ENCODE measurements around the gene SPEM2.

SPEM2 gene

DNA sequence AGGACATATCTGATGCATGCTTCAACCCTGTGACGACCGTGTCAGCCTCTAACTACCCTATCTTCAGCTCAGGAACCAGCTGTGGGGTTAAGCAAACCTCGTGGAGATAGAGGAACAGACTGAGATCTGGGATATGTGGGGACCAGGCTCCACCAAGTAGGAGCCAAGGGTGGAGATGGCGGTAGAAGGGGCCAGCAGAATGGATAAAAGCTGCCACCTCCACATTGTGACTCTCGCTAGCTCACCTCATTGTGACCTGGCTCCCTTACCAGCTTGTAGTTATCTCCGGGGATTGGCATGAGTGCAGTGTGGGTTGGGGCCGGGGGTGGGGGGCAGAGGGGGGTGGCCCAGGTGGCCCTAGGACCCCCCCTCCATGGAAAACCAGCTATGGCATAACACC, at the start of gene SPEM2:
Gene SPEM2 (plus strand): TSS at position 301 of the 400 bp plus-strand sequence. CDS start 73 bp downstream, at position 374.
- no peak for DNase-seq

DNA sequence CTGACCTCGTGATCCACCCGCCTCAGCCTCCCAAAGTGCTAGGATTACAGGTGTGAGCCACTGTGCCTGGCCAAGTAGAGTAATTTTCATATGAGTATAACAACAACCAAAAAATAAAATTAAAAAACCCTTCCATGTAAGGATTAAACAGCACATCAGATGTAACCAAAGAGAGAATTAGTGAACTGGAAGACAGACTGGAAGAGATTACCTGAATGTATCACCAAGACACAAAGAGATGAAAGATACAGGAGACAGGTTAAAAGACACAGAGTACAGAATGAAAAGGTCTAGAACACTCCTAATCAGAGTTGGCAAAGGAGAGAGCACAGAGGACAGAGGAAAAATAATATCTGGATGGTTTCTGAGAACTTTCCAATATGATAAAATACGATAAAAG, 46.3 kb upstream of the SPEM2 start:
- DNase-seq, result no peak

DNA sequence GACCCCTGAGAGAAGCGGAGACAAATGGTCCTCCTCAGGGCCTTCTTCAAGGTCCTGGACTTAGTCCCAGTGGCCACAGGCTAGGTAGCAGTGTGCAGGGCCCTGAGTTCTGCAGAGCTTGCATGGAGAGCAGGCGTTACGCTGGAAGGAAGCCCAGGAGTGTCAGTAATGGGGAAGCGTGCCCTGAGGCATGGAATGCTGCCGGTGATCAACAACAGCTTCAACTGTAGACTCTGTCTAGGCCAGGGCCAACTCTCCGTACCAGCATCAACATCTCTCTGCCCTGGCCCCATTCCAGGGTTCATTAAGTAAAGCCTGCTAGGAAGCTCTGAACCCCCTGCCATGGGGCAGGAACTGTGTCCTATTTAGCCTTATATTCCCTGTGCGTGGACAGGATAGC, 45.1 kb upstream of the SPEM2 start:
- no peak for DNase-seq

DNA sequence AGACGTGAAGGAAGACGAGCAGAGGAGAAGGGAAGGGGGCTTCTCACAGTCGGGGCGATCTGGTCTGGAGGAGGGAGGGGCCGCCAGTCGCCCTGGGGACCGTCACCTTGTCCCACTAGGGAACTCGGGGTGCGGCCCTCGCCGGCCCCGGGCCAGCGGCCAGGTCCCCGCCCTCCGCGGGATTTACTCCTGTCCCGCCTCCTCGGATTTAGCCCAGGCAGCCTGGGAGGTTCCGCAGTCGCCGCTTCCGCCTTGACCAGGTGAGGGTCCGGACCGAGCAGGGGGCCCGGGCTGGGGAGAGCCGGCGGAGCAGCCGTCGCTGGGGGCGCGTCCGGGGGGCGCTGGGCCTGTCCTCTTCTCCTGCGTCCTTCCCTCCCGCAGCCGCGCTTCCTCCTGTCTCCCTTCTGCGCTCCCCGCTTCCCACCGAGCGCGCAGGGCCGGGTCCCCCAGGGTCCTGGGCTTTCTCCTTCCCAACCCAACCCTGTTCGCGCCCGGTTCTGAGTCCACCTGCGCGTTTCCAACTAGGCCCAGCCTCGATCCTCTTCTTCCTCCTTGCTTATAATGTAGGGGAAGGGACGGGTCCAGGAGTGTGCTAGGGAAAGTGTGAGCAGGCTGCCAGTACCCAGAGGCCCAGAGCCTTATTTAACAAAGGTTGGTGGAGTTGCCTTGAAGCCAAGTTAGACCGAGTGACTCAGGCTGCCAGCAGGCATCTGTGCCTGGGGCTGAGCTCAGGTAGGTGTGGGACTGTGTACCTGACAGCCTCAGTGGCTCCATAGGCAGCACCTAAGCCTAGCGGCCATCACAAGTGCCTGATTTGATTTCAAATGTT, 44.3 kb upstream of the SPEM2 start, which contains the start of gene TNK1:
Gene TNK1 (plus strand): TSS at position 235 of the 829 bp plus-strand sequence. CDS start 1,838 bp downstream, outside the sequence.
- DNase-seq, result no peak

DNA sequence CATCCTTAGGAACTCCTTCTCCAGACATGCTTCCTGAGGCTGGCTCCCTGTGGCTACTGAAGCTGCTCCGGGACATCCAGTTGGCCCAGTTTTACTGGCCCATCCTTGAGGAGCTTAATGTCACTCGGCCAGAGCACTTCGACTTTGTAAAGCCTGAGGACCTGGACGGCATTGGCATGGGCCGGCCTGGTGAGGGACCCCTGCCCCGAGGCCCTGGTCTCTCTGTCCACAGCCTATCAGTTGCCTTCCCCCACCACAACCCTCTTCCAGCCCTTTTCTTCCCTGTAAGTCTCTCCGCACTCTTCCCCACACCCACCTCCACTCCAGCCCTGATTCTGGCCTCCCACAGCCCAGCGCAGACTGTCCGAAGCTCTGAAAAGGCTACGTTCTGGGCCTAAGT, 42.5 kb upstream of the SPEM2 start:
- no peak for DNase-seq

DNA sequence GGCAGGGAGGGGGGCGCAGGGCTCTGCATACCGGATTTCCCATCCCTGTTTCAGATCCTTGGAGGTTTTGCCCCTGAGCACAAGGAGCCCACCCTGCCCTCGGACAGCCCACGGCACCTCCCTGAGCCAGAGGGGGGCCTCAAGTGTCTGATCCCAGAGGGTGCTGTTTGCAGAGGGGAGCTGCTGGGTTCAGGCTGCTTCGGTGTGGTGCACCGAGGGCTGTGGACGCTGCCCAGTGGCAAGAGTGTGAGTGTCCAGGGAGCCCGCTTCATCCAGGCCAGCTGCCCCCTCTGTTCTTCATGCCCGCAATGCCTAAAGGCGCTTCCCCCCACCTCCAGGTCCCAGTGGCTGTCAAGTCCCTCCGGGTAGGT, 42.1 kb upstream of the SPEM2 start:
- DNase-seq, result no peak

DNA sequence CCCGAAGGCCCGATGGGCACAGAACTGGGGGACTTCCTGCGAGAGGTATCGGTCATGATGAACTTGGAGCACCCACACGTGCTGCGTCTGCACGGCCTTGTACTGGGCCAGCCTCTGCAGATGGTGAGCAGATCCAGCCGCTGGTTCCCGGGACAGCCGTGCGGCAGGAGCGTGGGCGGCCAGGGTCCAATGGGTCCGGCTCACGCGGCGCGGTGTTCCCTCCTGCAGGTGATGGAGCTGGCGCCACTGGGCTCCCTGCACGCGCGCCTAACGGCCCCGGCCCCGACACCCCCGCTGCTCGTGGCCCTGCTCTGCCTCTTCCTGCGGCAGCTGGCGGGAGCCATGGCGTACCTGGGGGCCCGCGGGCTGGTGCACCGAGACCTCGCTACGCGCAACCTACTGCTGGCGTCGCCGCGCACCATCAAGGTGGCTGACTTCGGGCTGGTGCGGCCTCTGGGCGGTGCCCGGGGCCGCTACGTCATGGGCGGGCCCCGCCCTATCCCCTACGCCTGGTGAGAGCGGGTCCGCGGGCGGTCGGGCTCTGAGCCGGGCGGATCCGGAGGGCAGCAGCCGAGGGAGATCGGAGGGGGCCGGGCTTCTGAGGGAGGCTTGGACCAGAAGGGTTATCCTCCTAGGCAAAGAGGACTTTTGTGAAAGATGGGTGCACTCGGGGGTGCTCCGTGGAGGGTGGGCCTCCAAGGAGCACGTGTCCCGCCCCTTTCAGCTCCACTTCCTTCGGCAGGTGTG, 41.5 kb upstream of the SPEM2 start:
- DNase-seq, result peak; percentile 78

DNA sequence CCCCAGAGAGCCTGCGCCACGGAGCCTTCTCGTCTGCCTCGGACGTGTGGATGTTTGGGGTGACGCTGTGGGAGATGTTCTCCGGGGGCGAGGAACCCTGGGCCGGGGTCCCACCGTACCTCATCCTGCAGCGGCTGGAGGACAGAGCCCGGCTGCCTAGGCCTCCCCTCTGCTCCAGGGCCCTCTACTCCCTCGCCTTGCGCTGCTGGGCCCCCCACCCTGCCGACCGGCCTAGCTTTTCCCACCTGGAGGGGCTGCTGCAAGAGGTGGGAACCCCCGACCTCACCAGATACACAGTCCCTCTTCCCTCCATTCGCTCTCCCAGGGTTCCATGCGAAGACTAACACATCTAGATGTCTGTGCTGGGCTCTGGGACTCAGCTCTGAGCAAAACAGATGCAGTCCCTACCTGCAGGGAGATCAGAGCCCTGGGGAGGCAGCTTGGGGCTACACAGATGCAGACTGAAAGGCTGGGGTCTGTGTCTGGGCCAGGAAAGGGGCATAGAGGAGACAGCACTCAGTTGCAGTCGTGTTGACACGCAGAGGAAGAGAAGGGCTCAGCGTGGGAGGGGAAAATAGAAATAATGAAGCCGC, 40.8 kb upstream of the SPEM2 start:
- no peak for DNase-seq

DNA sequence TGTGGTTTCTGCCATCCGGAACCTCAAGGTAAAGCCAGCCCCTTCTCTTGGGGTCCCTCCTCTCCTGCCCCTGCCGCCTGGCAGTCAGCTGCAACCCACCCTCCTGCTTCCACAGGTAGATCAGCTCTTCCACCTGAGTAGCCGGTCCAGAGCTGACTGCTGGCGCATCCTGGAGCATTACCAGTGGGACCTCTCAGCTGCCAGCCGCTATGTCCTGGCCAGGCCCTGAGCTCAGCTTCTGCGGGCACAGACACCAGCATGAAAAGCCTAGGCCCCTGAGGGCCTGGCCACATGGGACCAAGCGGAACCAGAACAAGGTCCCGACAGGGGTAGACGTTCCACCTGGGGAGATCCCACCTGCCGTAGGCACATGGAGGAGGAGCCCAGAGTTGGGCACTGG, 36.6 kb upstream of the SPEM2 start:
- DNase-seq, result no peak

DNA sequence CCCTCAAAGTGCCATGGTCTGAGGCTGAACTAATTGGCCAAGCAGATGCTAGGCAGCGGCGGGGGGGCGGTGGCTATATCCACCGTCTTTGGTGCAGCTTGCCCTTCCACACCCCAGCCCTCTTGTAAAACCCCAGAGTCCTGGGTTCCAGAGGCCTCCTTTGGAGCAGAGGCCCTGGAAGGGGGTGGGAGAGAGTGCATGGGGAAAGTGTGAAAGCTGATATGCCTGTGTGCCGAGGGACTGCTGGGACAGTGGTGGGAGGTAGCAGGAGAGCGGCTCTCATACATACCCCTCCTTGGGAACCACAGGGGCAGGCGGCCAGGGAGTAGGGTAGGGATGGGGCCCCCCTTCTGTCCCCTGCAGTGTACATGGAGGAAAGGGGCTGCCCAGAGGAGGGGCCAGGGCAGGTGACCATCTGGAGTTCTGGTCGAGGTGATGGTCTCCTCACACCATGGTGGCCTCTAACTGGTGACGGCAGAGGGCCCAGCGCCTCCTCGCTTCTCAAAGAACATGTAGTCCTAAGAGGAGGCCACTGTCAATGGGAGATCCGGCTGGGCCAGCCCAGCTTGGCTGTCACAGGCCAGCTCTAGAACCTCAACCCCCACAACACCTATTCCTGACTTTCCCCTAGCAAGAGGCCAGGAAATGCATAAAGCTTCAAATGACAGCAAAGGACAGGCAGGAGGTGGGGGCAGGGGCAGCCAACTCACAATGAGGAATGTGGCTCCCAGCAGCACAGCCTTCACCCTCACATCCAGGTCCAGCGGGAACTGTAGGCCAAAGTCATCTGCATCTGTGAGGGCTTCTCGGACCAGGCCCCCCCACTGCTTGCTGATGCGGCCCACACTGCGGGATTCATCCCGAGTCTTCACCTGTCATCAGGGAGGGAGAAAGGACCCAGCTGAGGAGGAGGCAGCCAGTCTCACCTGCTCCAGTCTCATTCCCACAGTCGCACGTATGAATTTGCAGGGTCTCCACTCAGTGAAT, 35.2 kb upstream of the SPEM2 start:
- DNase-seq, result no peak

DNA sequence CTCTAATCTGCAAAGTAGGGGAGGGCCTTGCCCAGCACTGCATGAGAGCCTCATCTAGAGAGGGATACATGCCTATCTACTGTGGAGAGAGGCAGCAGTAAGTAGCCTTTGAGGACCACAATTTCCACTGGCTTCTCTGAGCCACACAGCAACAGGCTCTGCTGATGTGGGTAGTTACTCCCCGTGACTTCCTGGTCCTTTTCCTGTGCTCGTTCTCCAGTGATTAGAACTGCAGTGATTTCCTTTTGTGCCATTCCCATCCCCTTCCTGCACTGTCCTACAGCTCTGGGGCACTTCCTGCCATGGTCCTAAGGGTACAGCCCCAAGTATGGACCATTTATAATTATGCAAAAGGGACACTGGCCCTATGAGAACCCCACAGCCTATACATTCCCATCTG, 34.1 kb upstream of the SPEM2 start:
- no peak for DNase-seq

DNA sequence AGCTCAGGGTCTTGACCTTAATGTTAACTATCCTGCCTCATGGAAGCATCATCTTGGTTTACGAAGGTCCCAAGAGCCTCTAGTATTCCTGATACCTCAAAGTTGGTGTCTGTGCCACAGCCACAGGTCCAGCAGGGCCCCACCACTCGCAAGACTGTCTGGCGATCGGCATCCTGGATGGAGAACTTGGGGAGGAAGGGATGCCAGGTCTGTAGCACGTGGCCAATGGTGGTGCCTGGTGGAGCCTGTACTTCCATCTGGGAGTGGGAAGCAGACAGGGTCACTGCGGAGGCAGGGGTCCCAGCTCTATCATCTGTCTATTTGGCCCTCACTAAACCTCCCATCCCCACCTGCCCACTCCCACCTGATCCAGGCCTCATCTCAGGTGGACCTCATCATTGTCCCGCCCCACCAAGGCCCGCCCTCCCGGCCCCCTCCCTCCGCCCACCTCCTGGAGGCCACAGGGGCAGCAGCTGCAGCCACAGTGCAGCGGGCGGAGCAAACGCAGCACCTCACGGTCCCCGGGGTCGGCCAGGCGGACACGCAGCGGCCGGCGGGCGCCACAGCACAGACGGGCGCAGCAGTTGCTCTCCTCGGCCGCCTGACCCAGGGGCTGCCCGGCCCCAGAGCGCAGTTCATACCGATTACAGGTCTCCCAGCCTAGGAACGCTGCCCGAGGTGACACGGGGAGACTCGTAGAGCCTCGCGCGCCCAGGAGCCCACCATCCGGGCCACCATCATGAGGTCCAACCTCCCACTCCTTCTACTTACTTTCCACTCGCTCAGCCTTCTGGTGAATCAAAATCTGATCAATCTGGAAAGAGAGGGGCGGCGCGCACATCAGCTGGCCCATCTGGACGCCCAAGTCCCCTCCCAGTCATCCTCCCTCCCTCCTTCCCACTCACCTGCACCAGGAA, 32.5 kb upstream of the SPEM2 start:
- DNase-seq, result no peak

DNA sequence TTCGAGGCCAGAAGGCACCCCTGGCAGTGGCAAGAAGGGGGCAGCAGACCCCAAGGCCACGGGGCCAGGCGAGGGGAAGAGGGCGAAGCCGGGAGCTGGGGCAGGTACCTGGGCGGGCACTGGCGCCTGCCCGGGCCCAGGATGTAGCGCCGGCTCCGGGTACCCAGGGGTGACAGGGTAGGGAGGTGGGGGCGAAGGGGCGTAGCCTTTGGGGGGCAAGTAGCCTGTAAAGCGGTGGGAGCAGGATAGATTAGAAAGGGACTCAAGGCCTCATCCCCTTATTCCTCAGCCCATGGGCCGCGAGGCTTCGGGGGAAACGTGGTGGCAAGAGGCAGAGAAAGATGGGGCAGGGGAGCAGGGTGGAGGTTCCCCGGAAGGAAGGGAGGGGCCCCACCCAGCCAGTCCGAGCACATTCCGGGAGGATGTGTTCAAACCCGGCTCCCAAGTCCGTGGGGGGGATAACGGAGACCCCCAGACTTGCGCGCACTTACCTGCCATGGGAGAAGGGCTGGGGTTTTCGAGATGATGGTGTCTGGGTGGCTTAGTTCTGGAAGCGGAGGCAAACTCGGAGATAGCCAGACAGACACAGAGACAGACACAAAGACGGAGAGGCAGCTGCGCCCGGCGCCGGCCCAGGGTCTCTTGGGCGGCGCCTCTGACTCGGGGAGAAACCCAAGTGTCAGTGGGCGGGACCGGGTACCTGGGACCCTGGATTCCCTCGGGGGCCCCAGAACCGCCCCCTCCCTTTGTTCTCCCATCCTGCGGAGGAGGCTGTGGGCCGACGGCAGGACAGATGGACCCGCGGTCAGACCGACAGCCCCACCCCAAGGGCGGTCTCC, 31.6 kb upstream of the SPEM2 start:
- DNase-seq, result peak; percentile 53

DNA sequence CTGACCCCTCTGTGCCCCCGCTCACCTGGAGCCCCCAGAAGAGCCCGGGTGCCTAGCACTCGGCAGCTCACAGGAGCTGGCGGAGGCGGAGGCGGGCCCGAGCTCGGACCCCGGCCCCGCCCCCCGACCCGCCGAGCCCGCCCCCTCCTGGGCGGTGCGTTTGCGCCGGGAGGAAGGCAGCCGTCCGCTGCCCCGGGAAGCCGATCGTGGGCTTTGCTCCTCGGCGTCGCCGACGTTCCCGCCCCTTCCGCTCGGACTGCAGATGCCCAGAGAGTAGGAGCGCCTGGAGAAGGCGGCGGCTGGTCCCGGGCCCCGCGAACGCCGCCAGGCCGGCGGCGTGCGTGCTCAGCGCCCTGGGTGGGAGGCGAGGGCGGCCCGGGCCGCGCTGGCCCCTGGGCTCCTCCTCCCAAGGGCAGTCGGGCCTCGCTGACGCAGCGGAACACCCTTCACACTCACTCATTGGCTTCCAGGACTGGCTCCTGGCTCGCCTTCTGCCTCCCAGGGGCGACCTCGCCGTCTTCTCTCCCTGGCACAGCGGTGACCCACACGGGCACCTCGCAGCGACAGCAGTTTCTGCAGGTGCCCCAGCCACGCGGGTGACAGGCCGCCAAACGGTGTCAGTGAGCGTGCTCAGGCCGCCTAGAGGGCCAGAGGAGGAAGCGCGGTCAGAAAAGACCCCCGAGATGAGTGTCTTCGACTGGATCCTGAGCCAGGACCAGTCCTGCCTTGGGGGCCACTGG, 30.8 kb upstream of the SPEM2 start, which contains the start of gene PLSCR3:
Gene PLSCR3 (minus strand): TSS at position 74 of the 740 bp plus-strand sequence. CDS start 415 bp downstream, outside the sequence.
- peak; percentile 86 for DNase-seq

DNA sequence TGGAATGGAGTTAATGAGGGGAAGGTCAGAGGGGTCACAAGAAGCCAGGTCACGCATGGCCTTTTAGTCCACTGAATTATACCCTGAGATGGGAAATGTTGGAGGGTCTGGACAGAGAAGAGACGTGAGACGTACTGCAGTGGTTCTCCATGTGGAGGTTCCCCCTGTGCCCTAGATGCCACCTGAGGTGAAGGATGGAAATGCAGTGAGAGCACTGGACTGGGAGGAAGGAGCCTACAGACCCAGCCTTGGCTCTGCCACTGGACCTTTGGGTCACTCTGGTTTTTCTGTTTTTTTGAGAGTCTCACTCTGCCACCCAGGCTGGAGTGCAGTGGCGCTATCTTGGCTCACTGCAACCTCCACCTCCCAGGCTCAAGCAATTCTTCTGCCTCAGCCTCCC, 29.3 kb upstream of the SPEM2 start:
- no peak for DNase-seq

DNA sequence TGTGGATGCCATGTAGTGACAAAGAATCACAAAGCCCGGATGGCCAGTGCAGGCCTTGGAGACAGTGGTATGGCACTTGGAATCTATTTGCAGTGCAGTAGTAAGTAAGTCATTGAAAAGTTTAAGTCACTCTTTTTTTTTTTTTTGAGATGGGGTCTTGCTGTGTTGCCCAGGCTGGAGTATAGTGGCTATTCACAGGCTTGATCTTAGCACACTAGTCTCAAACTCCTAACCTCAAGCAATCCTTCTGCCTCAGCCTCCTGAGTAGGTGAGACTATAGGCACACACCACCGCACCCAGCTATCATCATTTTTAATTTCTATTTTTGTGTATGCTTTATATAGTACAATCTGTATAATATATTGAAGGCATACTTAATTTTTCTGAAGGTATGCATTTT, 26.8 kb upstream of the SPEM2 start:
- no peak for DNase-seq

DNA sequence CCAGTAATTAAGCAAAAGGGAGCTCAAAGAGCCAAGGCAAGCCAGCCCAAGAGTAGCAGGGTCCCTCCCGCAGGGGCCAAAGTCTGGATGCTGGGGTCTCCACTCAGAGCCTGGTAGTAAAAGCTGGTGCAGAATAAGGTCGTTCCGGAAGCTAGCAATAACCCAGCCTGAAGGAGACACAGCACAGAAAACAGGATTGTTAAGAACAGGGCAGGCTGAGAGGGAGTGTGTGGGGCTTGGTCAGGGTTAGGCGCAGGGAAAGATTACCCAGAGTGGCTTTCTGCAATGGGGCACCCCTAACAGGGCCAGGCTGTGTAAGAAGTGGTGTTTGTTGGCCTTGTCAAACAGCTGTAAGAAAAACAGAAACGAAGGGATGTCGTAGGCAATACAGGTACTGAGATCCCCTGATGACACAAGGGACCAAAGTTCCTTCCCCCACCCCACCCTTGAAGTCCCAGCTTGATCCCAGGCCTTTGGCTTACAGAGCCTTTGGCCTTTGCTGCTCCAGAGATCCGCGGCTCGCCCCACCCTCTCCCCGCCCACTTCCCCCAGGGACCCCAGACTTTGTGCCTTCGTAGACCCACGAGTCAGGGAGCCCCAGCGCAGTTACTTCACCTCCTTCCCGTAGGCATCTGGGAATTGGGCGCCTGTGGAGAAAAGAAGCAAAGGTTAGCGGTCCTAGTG, 22.2 kb upstream of the SPEM2 start:
- no peak for DNase-seq

DNA sequence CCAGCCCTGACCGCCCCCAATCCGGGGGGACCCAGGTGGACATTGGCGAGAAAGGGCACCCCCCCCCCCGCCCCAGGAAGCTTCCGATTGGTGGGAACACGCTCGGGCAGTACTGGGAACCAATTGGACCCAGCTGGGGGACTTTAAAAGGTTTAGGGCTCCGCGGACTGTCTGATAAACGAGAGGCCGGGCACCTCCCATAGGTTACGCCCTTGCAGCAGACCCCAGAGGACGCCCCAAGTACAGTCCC, 21.8 kb upstream of the SPEM2 start:
- no peak for DNase-seq
